Thyroid gland (tissue), 4 donors: Measurements from ENCODE around the gene CDK16.

Experiments
- CTCF ChIP-seq, 6 experiments: fragments of 200-600 bp in 3 of 6; fragments of 450-650 bp in 3 of 6; sonication (generic) in 3 of 6; IDR thresholded peaks; one replicate each; pipeline ENCODE4 v1.5.1; 2016 to 2019; ENCODE audit warnings: antibody characterized with exemption in 6 of 6, mild to moderate bottlenecking in 2 of 6, inconsistent platforms in 1 of 6, moderate library complexity in 1 of 6
- POLR2A ChIP-seq, 2 donors: fragments of 450-650 bp; IDR thresholded peaks; one replicate each; pipeline ENCODE4 v1.6.1; 2017; ENCODE audit warnings: antibody characterized with exemption in 2 of 2, mild to moderate bottlenecking in 2 of 2, moderate library complexity in 1 of 2

DNA sequence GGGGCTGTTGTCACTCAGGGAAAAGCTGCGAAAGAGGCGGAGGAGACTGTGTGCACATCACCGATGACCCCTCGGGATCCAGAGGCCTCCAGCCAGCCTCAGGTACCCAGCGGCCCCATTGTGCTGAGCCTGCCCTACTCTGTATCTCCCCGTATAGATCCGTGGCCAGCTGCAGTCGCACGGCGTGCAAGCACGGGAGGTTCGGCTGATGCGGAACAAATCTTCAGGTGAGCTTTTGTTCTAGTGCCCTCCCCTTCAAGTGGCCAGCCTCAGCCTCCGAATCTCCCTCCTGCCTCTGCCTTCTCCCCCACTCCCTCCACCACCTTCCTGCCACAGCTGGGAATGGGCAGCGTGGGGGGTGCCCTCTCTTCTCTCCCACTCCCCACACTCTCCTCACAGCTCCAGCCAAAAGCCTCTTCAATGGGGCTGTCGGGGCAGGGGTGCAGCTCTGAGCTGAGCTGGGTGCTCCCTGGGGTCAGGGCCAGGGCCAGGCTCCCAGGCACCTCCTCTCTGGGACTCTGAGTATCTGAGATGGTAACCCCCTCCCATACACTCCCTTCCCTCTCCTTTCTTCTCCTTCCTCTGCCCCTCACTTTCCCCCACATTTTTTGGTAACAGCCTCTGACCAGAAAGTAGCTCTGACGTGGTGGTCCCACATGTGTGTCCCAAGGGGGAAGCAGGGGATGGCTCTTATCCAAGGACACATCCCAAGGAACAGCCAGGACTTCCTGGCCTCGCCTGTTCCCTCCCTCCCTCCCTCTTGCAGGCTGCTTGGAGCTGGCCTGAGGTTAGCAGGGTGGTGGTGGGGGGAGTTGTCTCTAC lies 45.3 kb upstream of the CDK16 start:
- TF ChIP-seq CTCF (IDR thresholded peaks at IDR 0.05) (no peak), POLR2A (IDR thresholded peaks at IDR 0.05) (no peak)
